Stomach smooth muscle (tissue), 2 donors: ENCODE data around the gene DEPDC1B.
A peak's percentile ranks its signal among the peaks of the same experiment; 100 is the strongest.
"Not testable (repeated sequence)": the region's sequence is repeated elsewhere in the genome, so short reads cannot be mapped to it uniquely, and the experiment has no call there.

Source experiments
- H3K27ac ChIP-seq: one replicate; pipeline ENCODE4 v1.7.0; 2013; ENCODE audit warnings: mild to moderate bottlenecking, low read length, inconsistent platforms
- H3K27me3 ChIP-seq, 2 donors: one replicate each; pipeline ENCODE4 v1.7.0; 2013; ENCODE audit warnings: low read length in 2 of 2; ENCODE audit not compliant: insufficient read depth in 2 of 2, control insufficient read depth in 1 of 2
- H3K36me3 ChIP-seq, 2 donors: one replicate each; pipeline ENCODE4 v1.7.0; 2013; ENCODE audit warnings: low read length in 2 of 2; ENCODE audit not compliant: control insufficient read depth in 2 of 2, insufficient read depth in 2 of 2
- H3K4me1 ChIP-seq: one replicate; pipeline ENCODE4 v1.7.0; 2013; ENCODE audit warnings: low read length; ENCODE audit not compliant: control insufficient read depth, insufficient read depth
- H3K4me3 ChIP-seq, 2 donors: one replicate each; pipeline ENCODE4 v1.7.0; 2013; ENCODE audit warnings: low read length in 2 of 2
- H3K9ac ChIP-seq, 2 donors: one replicate each; pipeline ENCODE4 v1.7.0; 2013; ENCODE audit warnings: low read length in 2 of 2, mild to moderate bottlenecking in 1 of 2
- H3K9me3 ChIP-seq, 2 donors: one replicate each; pipeline ENCODE4 v1.7.0; 2013; ENCODE audit warnings: low read length in 2 of 2; ENCODE audit not compliant: control insufficient read depth in 2 of 2
- donor health status: healthy.
- donor health status: Pancreatic carcinoma.

The DEPDC1B gene

GRCh38 chr5:60583616-60584015 is 116.3 kb downstream of the DEPDC1B start:
- Histone ChIP-seq H3K4me1 (peaks cover 3% of the 10 kb centered on the region), H3K4me3 (no peak overlapping the region), H3K36me3 (no peaks in the 10 kb centered on the region), H3K27me3 (no peaks in the 10 kb centered on the region), H3K27ac (no peak overlapping the region), H3K9me3 (no peaks in the 10 kb centered on the region), H3K9ac (no peak overlapping the region)

GRCh38 chr5:60578315-60578714 is 121.7 kb downstream of the DEPDC1B start:
- peaks cover 3 to 5% of the 10 kb centered on the region in 2 donors for H3K9me3 ChIP-seq
- H3K4me3 ChIP-seq: no peak overlapping the region
- H3K27me3 ChIP-seq: no peaks in the 10 kb centered on the region
- no peaks in the 10 kb centered on the region for H3K4me1 ChIP-seq
- H3K9ac ChIP-seq: no peak overlapping the region
- no peak overlapping the region for H3K27ac ChIP-seq
- no peaks in the 10 kb centered on the region for H3K36me3 ChIP-seq

- no peak overlapping the region for H3K27ac ChIP-seq
- peaks cover 3 to 5% of the 10 kb centered on the region in 2 donors for H3K9me3 ChIP-seq
These were observed 122.8 kb downstream of the DEPDC1B start for GRCh38 chr5:60577116-60577515.

GRCh38 chr5:60576425-60576824 is 123.5 kb downstream of the DEPDC1B start:
- H3K9ac ChIP-seq: no peak overlapping the region
- H3K4me3 ChIP-seq: no peak overlapping the region
- H3K27me3 ChIP-seq: no peaks in the 10 kb centered on the region
- H3K27ac ChIP-seq: no peak overlapping the region
- H3K4me1 ChIP-seq: no peaks in the 10 kb centered on the region
- H3K9me3 ChIP-seq: peaks cover 3 to 5% of the 10 kb centered on the region in 2 donors
- H3K36me3 ChIP-seq: no peaks in the 10 kb centered on the region

More at GRCh38 chr5:60577116-60577515, 122.8 kb downstream of the DEPDC1B start:
- no peaks in the 10 kb centered on the region for H3K4me1 ChIP-seq
- no peaks in the 10 kb centered on the region for H3K36me3 ChIP-seq
- no peaks in the 10 kb centered on the region for H3K27me3 ChIP-seq
- H3K9ac ChIP-seq: no peak overlapping the region
- no peak overlapping the region for H3K4me3 ChIP-seq

- no peaks in the 10 kb centered on the region for H3K27me3 ChIP-seq
- no peak overlapping the region for H3K9ac ChIP-seq
- H3K4me1 ChIP-seq: no peaks in the 10 kb centered on the region
- H3K36me3 ChIP-seq: no peaks in the 10 kb centered on the region
- H3K9me3 ChIP-seq: peaks cover 0 to 7% of the 10 kb centered on the region in 2 donors
- H3K27ac ChIP-seq: no peak overlapping the region
- no peak overlapping the region for H3K4me3 ChIP-seq
These were observed 131.3 kb downstream of the DEPDC1B start for GRCh38 chr5:60568646-60569045.

GRCh38 chr5:60563696-60564324 is 136.2 kb downstream of the DEPDC1B start:
- Histone ChIP-seq H3K27me3 (no peaks in the 10 kb centered on the region), H3K36me3 (no peaks in the 10 kb centered on the region), H3K9ac (no peak overlapping the region), H3K4me3 (no peak overlapping the region), H3K4me1 (no peaks in the 10 kb centered on the region), H3K27ac (no peak overlapping the region), H3K9me3 (peaks cover 0 to 5% of the 10 kb centered on the region in 2 donors)

GRCh38 chr5:60553291-60553690 is 146.7 kb downstream of the DEPDC1B start:
- not testable (repeated sequence) for H3K4me1 ChIP-seq, H3K9ac ChIP-seq, H3K4me3 ChIP-seq, H3K27ac ChIP-seq, H3K9me3 ChIP-seq, H3K36me3 ChIP-seq, H3K27me3 ChIP-seq

GRCh38 chr5:60551829-60552228 is 148.1 kb downstream of the DEPDC1B start:
- peak overlapping the region in 1 of 2 donors; percentile 13 for H3K9ac ChIP-seq
- H3K9me3 ChIP-seq: no peaks in the 10 kb centered on the region
- no peaks in the 10 kb centered on the region for H3K36me3 ChIP-seq
- no peaks in the 10 kb centered on the region for H3K4me1 ChIP-seq
- H3K27me3 ChIP-seq: no peaks in the 10 kb centered on the region
- no peak overlapping the region for H3K4me3 ChIP-seq
- peak overlapping the region; percentile 25 for H3K27ac ChIP-seq

GRCh38 chr5:60551250-60551649 is 148.7 kb downstream of the DEPDC1B start:
- no peaks in the 10 kb centered on the region for H3K27me3 ChIP-seq
- no peaks in the 10 kb centered on the region for H3K36me3 ChIP-seq
- peak overlapping the region in 1 of 2 donors; percentile 13 for H3K9ac ChIP-seq
- H3K4me1 ChIP-seq: no peaks in the 10 kb centered on the region
- no peak overlapping the region for H3K4me3 ChIP-seq
- no peaks in the 10 kb centered on the region for H3K9me3 ChIP-seq
- no peak overlapping the region for H3K27ac ChIP-seq

GRCh38 chr5:60550311-60550710 is 149.7 kb downstream of the DEPDC1B start:
- no peaks in the 10 kb centered on the region for H3K27me3 ChIP-seq
- H3K4me1 ChIP-seq: peaks cover 6% of the 10 kb centered on the region
- H3K4me3 ChIP-seq: no peak overlapping the region
- no peaks in the 10 kb centered on the region for H3K9me3 ChIP-seq
- H3K27ac ChIP-seq: no peak overlapping the region
- no peaks in the 10 kb centered on the region for H3K36me3 ChIP-seq
- H3K9ac ChIP-seq: no peak overlapping the region

GRCh38 chr5:60549841-60550240 is 150.1 kb downstream of the DEPDC1B start:
- Histone ChIP-seq H3K9ac (no peak overlapping the region), H3K9me3 (no peaks in the 10 kb centered on the region), H3K4me3 (no peak overlapping the region), H3K4me1 (peaks cover 9% of the 10 kb centered on the region), H3K27ac (no peak overlapping the region), H3K36me3 (no peaks in the 10 kb centered on the region), H3K27me3 (no peaks in the 10 kb centered on the region)
